Activated T-helper 1 cell treated with anti-CD3 and anti-CD28 coated beads, Interleukin-12 subunit alpha, Interleukin-12 subunit beta, Interleukin-2, Interleukin-4 antibody, amounts not matched to agents 30 ng/mL and 10 ng/mL and 1 ng/mL, durations not matched to agents 14 hours and 24 hours and 36 hours (primary cell): Measurements from ENCODE around the gene CA10. TPM values are rescaled to one million over a fixed set of nuclear protein-coding genes. Genes with fewer than 3 reads are reported as not detected.

Experiments
- DNase-seq: peaks from one replicate; pipeline ENCODE4 v3.0.0; 2021; ENCODE audit warnings: low spot score
- H3K27ac Mint-ChIP-seq: one replicate; pipeline ENCODE4 v1.8.0; 2021; ENCODE audit warnings: mild to moderate bottlenecking, mixed read lengths
- H3K27me3 Mint-ChIP-seq: one replicate; pipeline ENCODE4 v1.8.0; 2022; ENCODE audit warnings: mild to moderate bottlenecking, moderate library complexity, mixed read lengths; ENCODE audit not compliant: insufficient read depth
- H3K36me3 Mint-ChIP-seq: one replicate; pipeline ENCODE4 v1.8.0; 2021; ENCODE audit warnings: low read depth, mixed read lengths
- H3K4me1 Mint-ChIP-seq: one replicate; pipeline ENCODE4 v1.8.0; 2021; ENCODE audit warnings: low read depth, mixed read lengths
- H3K4me3 Mint-ChIP-seq: one replicate; pipeline ENCODE4 v1.8.0; 2021; ENCODE audit warnings: mild to moderate bottlenecking, moderate library complexity, mixed read lengths
- H3K9me3 Mint-ChIP-seq: one replicate; pipeline ENCODE4 v1.8.0; 2021; ENCODE audit warnings: mixed read lengths
- intact Hi-C: fragments of 100-400 bp; cut with micrococcal nuclease; formaldehyde crosslinking; loops from one replicate; pipeline ENCODE4 v1.15.1; 2024
- total RNA-seq: library from RNA; stranded (reverse); gene quantifications from 2 replicates; pipeline ENCODE4 v1.2.3, GENCODE V29; 2022

Gene CA10
- total RNA-seq, 1 donor from 2014 or later = not detected

DNA sequence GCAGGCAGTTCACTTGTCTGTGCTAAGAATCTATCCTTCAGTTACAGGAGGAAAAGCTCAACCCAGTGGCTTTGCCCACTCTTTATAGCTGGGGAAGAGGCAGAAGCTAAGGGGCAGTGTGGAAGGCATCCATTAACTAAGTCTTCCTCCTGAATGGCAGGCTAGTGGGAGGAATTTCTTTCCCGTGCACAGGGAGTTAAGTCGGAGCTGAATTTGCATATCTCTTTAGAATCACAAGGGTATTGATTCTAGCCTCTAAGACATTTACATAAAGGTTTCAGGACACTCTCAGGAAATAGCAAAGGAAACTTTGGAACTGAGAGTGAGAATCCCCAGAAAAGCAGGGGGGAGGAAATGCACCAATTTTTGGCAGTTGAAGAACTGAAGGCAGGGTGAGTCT is 245.6 kb downstream of the CA10 start:
- Mint-ChIP-seq H3K4me3 (no peak overlapping the region), H3K4me1 (no peaks in the 10 kb centered on the region), H3K9me3 (no peaks in the 10 kb centered on the region), H3K27ac (no peak overlapping the region), H3K36me3 (no peaks in the 10 kb centered on the region), H3K27me3 (peaks cover 2% of the 10 kb centered on the region)
- DNase-seq = no peak
- intact Hi-C loops = no loop called here

DNA sequence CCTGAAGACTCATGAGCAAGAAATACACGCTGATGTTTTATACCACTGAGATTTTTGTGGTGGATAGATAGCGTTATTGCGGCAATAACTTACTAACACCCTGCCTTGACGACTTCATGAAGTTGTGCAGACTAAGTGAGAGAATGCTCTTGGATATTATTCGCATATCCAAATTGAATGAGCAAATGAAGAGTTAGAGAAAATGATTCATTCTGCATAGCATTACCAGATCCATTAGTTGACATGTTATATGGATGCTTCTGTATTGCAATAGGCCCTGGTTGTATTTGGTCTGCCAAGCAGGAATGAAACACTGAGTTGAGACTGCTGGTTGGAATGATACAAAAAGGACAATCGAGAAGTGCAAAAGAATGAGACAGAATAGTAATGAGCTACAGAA is 247.3 kb downstream of the CA10 start:
- Mint-ChIP-seq H3K27me3 (peaks cover 2% of the 10 kb centered on the region), H3K9me3 (no peaks in the 10 kb centered on the region), H3K4me3 (no peak overlapping the region), H3K4me1 (no peaks in the 10 kb centered on the region), H3K27ac (no peak overlapping the region), H3K36me3 (no peaks in the 10 kb centered on the region)
- no peak for DNase-seq
- intact Hi-C loops = no loop called here

DNA sequence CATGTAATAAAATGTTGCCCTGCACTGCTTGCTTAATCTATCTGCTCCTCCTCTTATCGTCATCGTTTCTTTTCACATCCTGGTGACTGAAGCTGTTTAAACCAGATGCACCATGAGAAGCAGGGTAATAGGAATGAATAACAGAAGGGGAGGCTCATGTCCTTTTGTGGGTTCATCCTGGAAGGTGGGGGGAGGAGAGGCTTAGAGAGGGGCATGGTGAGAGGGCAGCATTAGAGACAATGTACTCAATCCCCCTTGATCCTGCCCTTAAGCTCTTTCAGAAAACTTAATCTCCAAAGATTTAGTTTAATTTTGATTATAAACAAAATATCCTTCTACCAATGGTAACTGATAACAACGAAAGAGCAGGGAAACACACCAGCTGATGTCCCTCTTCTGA is 248.5 kb downstream of the CA10 start:
- no peak for DNase-seq
- H3K4me3 Mint-ChIP-seq = no peak overlapping the region
- H3K36me3 Mint-ChIP-seq = no peaks in the 10 kb centered on the region
- H3K27me3 Mint-ChIP-seq = peaks cover 2% of the 10 kb centered on the region
- H3K4me1 Mint-ChIP-seq = no peaks in the 10 kb centered on the region
- intact Hi-C loops = no loop called here
- H3K9me3 Mint-ChIP-seq = no peaks in the 10 kb centered on the region
- no peak overlapping the region for H3K27ac Mint-ChIP-seq

DNA sequence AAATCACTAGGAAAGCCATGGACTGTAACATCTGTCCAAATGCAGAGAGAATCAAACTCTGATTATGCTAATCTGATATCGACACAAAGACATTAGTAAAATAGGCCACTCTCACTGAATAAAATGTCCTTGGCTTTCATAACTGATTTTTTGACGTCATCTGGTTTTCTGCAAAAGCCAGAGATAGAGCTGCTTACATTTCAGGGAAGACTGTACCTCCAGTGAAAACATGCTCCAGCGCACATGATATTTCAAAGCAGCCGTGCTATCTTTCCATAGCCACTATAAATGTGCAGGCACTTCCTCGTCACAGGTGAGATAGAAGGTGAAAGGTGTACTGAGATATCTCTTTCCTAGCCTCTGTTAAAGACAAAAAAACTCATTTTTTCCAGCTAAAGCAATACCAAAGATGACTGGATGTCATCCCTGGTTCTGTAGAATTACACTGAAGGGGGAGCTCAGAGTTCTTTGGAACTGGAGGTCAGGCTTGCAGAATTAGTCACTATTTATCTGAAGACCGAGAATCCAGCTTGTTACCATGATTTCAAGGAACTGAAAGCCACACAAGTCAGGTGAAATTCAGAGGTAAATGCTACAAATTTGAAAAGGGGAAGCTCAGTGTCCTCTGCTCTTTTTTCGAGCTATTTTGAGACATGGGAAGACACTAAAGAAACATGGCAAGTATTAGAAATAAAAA is 249.5 kb downstream of the CA10 start:
- Mint-ChIP-seq H3K36me3 (no peaks in the 10 kb centered on the region), H3K27ac (no peak overlapping the region), H3K27me3 (peaks cover 1% of the 10 kb centered on the region), H3K4me1 (no peaks in the 10 kb centered on the region), H3K9me3 (no peaks in the 10 kb centered on the region), H3K4me3 (no peak overlapping the region)
- no peak for DNase-seq
- intact Hi-C loops = no loop called here

DNA sequence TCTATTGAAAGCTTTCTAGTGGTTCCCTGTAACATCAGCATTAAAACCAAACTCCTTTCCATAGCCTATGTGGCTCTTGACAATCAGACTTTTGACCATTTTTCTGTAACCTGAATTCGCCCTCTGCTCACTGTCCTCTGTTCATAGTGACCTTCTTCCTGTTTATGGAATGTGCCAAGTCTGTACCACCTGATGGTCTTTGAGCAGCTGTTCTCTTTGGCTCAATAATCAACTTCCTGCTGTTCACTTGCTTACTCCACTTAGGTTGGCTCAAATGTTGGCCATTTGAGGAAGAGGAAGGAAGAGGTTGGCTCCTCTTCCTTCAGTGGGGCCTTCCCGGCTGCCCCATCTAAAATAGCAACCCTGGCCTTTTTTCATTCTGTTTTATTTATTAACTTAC is 251.5 kb downstream of the CA10 start:
- Mint-ChIP-seq H3K27ac (no peak overlapping the region), H3K4me3 (no peak overlapping the region)

DNA sequence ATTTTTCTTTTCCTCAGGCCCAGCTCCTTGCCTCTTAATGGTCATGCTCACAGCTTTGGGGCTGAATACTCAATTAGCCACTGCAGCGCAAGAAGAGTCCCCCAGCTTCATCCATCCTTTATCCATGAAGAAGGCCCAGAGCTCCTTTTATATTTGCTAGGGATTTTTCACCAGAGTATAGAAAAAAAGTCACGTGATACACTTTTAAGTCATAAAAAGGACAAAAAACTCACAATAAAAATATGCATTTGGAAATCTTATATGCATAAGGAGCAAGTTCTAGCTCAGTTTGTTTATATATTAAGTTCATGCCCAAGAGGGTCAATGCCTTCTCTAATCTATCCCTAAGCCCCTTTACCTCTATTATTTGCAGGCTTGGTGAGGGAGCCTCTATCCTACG is 254.1 kb downstream of the CA10 start:
- no peak for DNase-seq
- Mint-ChIP-seq H3K36me3 (no peaks in the 10 kb centered on the region), H3K27ac (no peak overlapping the region), H3K27me3 (no peaks in the 10 kb centered on the region), H3K4me3 (no peak overlapping the region), H3K9me3 (no peaks in the 10 kb centered on the region), H3K4me1 (no peaks in the 10 kb centered on the region)
- intact Hi-C loops = no loop called here

More for the DNA sequence above, 251.5 kb downstream of the CA10 start:
- Mint-ChIP-seq H3K27me3 (no peaks in the 10 kb centered on the region), H3K9me3 (no peaks in the 10 kb centered on the region), H3K4me1 (no peaks in the 10 kb centered on the region), H3K36me3 (no peaks in the 10 kb centered on the region)
- intact Hi-C loops = no loop called here
- DNase-seq = no peak

DNA sequence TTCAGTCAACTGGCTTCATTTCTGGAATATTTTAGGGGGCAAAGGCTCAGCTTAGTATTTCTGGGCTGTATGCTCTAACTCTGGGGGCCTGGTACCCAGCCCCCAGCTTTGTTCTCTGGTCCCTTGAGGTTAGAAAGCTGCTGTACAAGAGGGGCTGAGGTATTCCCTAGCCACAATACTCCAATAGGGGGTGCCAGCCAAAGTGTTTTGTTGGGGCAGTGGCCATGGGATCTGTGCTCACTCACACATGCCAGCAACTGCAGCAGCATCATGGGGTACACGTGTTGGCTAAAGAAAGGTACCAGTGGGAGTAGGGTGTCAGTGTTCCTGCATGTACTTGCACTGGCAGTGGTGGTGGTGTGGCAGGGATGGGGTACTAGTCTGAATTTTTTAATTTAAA is 257.3 kb downstream of the CA10 start:
- Mint-ChIP-seq H3K27me3 (peaks cover 2% of the 10 kb centered on the region), H3K27ac (no peak overlapping the region), H3K9me3 (no peaks in the 10 kb centered on the region), H3K4me1 (no peaks in the 10 kb centered on the region), H3K4me3 (no peak overlapping the region), H3K36me3 (no peaks in the 10 kb centered on the region)
- intact Hi-C loops = no loop called here
- DNase-seq = no peak

DNA sequence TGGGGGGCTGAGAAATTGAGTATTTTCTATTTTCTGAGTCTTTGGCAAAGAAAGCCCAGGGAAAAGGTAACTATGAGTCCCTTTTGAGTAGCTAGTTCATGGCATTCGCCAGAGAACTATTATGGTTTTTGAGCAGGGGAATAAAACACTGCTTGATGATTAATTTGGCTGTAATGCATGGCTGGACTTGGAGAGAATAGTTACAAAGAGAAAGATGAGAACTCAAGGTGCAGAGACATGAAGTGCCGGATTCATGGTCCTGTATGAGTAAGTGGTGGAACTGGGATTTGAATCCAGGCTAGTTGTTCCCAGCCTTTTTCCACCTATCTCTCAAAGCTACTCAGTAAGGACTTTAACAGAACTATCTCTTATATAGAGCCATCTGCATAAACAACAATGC is 266.6 kb downstream of the CA10 start:
- Mint-ChIP-seq H3K4me1 (no peaks in the 10 kb centered on the region), H3K9me3 (no peaks in the 10 kb centered on the region), H3K27me3 (no peaks in the 10 kb centered on the region), H3K4me3 (no peak overlapping the region), H3K36me3 (no peaks in the 10 kb centered on the region), H3K27ac (no peak overlapping the region)
- DNase-seq = no peak
- intact Hi-C loops = no loop called here

DNA sequence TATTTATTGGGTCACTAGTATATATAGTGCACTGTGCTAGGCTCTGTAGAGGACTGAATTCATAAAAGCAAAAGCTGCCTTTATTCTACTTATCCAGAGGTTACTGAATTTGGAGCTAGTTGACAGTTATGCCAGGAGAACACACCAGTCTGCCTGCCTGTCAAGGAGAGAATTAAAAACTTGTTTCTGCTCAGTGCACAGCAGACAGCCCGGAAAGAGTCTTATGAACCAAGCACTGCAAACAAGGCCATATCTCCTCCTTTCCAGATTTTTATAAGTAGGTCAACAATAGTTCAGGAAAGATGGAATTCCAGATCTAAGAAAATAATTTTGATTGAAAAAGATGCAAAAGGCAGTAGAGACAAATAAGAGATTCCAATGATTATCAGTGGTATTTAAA is 267.8 kb downstream of the CA10 start:
- no peak overlapping the region for H3K27ac Mint-ChIP-seq
- no peaks in the 10 kb centered on the region for H3K36me3 Mint-ChIP-seq
- intact Hi-C loops = no loop called here
- H3K27me3 Mint-ChIP-seq = no peaks in the 10 kb centered on the region
- H3K4me1 Mint-ChIP-seq = no peaks in the 10 kb centered on the region
- no peak overlapping the region for H3K4me3 Mint-ChIP-seq
- DNase-seq = no peak
- no peaks in the 10 kb centered on the region for H3K9me3 Mint-ChIP-seq

DNA sequence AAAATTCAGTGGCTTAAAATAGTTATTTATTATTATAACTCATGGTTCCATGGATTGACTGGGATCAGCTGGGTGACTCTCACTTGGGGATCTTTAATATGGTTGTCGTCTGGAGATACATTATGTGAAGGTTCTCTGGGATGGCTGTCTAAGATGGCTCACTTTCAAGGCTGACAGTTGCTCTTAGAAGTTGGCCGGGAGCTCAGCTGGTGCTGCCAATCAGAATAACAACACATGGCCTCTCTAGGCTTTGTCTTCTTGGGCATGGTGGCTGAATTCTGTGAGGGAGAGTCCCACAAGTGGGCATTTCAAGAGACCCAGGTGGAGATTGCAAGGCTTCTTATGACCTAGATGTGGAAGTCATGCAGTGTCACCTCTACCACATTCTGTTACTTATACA is 269.7 kb downstream of the CA10 start:
- no peaks in the 10 kb centered on the region for H3K4me1 Mint-ChIP-seq
- no peak overlapping the region for H3K4me3 Mint-ChIP-seq
- intact Hi-C loops = no loop called here
- no peak for DNase-seq
- H3K27me3 Mint-ChIP-seq = no peaks in the 10 kb centered on the region
- H3K36me3 Mint-ChIP-seq = no peaks in the 10 kb centered on the region
- no peaks in the 10 kb centered on the region for H3K9me3 Mint-ChIP-seq
- no peak overlapping the region for H3K27ac Mint-ChIP-seq

DNA sequence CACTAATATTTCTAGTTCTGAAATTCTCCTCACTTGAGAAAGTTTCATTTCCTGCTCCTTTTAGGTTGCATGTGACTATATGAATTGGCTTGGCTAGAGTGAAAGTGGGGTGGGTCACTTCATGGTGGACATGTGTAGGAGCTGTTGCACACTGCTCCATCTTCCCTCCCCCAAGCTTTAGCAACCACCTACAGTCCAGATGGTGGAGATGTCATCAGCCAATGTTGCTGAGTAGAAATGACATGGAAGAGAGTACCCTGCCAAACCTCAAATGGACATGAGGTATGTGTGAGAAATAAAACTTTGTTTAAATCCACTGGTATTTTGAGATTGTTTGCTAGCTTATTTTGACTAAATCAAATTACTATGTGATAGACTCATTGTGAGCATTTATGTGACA is 281.5 kb downstream of the CA10 start:
- Mint-ChIP-seq H3K36me3 (no peaks in the 10 kb centered on the region), H3K4me3 (no peak overlapping the region), H3K27me3 (no peaks in the 10 kb centered on the region), H3K9me3 (no peaks in the 10 kb centered on the region), H3K4me1 (no peaks in the 10 kb centered on the region), H3K27ac (no peak overlapping the region)
- no peak for DNase-seq
- intact Hi-C loops = no loop called here

DNA sequence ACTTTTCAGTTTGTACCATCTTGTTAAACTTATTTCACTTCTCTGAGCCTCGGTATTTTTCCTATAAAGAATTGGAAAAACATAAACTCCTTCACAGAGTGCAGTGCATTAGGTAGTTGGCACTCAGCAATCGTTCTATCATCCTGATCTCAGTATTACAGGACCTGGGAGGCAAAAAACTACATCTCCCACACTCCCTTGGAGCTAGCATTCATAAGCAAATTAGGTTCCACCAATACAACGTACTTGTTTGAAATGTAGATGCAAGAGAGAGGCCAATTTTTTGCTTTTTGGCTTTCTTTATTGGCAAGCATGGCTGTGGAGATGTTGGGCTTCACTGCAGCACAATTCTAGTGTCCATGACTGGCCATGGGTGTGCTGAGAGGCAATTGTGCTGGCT is 285.2 kb downstream of the CA10 start:
- Mint-ChIP-seq H3K36me3 (no peaks in the 10 kb centered on the region), H3K27ac (no peak overlapping the region), H3K9me3 (no peaks in the 10 kb centered on the region), H3K27me3 (peaks cover 3% of the 10 kb centered on the region), H3K4me3 (no peak overlapping the region), H3K4me1 (no peaks in the 10 kb centered on the region)
- no peak for DNase-seq
- intact Hi-C loops = no loop called here

DNA sequence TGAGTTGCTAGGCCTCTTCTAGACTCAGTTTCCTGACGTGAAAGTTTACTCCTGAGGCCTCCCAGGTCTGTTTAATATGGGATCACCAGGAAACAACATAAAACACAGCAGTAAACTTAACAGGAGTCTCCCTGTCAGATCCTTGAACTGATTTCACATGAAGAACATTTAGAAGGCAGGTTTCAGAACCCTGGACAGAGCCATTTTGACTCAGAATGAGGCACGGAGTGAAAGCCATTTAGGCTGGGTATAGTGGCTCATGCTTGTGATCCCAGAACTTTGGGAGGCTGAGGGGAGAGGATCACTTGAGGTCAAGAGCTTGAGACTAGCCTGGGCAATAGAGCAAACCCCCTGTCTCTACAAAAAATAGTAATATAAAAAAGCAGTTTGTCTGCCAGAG is 289.1 kb downstream of the CA10 start:
- Mint-ChIP-seq H3K27ac (no peak overlapping the region), H3K9me3 (no peaks in the 10 kb centered on the region), H3K4me1 (no peaks in the 10 kb centered on the region), H3K36me3 (no peaks in the 10 kb centered on the region), H3K27me3 (peaks cover 3% of the 10 kb centered on the region), H3K4me3 (no peak overlapping the region)
- intact Hi-C loops = no loop called here
- no peak for DNase-seq

DNA sequence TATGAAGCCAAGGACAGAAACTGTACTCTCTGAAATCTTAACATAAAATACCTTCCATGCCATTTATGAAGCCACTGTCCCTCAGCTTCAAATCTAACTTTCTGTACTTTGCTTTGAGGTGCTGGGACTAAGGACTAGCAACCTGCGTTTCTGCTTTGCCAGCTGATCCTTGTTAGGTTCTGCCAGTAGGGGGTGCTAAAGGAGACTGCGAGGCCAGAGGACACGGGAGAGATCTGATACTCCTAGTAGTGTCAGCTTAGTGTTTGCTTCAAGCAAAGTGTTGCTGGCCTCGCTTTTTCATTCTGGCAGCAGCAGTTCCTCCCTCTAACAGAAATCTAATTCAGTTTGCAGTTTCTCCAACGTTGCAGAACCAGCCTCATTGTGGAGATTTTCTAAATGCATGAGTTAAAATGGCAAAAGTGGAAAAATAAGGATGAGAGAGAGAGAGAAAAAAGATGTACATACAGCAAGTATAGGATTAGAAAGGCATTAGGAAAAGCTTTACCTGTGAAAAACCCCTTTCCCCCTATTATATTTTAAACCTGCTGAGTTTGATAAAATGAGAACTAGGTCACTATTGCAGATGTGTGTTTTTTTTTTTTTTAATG is 297.5 kb downstream of the CA10 start:
- H3K36me3 Mint-ChIP-seq = no peaks in the 10 kb centered on the region
- intact Hi-C loops = loop anchor here (2.0 kb wide), 1 partner anchor 246 kb away; no protein-coding TSS in a partner anchor
- no peaks in the 10 kb centered on the region for H3K9me3 Mint-ChIP-seq
- no peaks in the 10 kb centered on the region for H3K4me1 Mint-ChIP-seq
- no peak for DNase-seq
- H3K27ac Mint-ChIP-seq = no peak overlapping the region
- no peak overlapping the region for H3K4me3 Mint-ChIP-seq
- H3K27me3 Mint-ChIP-seq = no peaks in the 10 kb centered on the region
